B cell (primary cell): Measurements from ENCODE around the gene DZANK1. TPM values are rescaled to one million over a fixed set of nuclear protein-coding genes. Genes with fewer than 3 reads are reported as not detected.

Source experiments
- ATAC-seq: fragments of 200-7000 bp; cut with Tn5 transposase; one replicate; pipeline ENCODE4 v1.10.0; 2021; ENCODE audit warnings: low read depth, mild to moderate bottlenecking, moderate number of reproducible peaks, moderate library complexity
- CTCF ChIA-PET: fragments of 350-600 bp; sonication (Branson Sonifier 250); formaldehyde crosslinking; loops from one replicate; lab custom pipeline; 2021; ENCODE audit warnings: antibody characterized with exemption, inconsistent platforms; lab: Charles Lee
- POLR2A ChIA-PET: fragments of 350-600 bp; sonication (Branson Sonifier 250); formaldehyde crosslinking; loops from one replicate; lab custom pipeline; 2021; ENCODE audit warnings: antibody characterized with exemption; lab: Charles Lee
- DNase-seq: peaks from one replicate; pipeline ENCODE4 v3.0.0; 2013
- H2AFZ ChIP-seq: 2 replicates; pipeline ENCODE4 v1.6.1; 2012; ENCODE audit warnings: mild to moderate bottlenecking, low read depth, low read length; ENCODE audit not compliant: insufficient read depth, poor library complexity, severe bottlenecking
- H3K27ac ChIP-seq, 2 donors: 1 replicate in 1 of 2; 2 replicates in 1 of 2; pipeline ENCODE4 v1.5.1; 2012 to 2013; ENCODE audit warnings: low read length in 2 of 2, mild to moderate bottlenecking in 2 of 2, moderate library complexity in 1 of 2
- H3K27me3 ChIP-seq, 4 experiments: fragments of 200-600 bp in 1 of 4; sonication (generic) in 1 of 4; replicated peaks in 1 of 4; 1 replicate in 2 of 4; 2 replicates in 2 of 4; pipeline versions ENCODE4 v1.6.1 to v1.7.0; 2013 to 2016; ENCODE audit warnings: low read length in 3 of 4, mild to moderate bottlenecking in 2 of 4, mixed read lengths in 1 of 4, moderate library complexity in 1 of 4; ENCODE audit not compliant: insufficient read depth in 4 of 4, control insufficient read depth in 3 of 4; ENCODE audit errors: control extremely low read depth in 1 of 4
- H3K36me3 ChIP-seq, 2 experiments: replicated peaks in 1 of 2; 1 replicate in 1 of 2; 2 replicates in 1 of 2; pipeline versions ENCODE4 v1.6.1 to v1.7.1; 2013; ENCODE audit warnings: low read length in 1 of 2; ENCODE audit not compliant: insufficient read depth in 2 of 2, control insufficient read depth in 1 of 2; ENCODE audit errors: control extremely low read depth in 1 of 2, extremely low read depth in 1 of 2
- H3K4me1 ChIP-seq, 2 donors: fragments of 200-600 bp in 1 of 2; sonication (generic) in 1 of 2; 1 replicate in 1 of 2; 2 replicates in 1 of 2; pipeline versions ENCODE4 v1.5.1 to v1.6.1; 2013 to 2017; ENCODE audit warnings: low read length in 2 of 2; ENCODE audit not compliant: control insufficient read depth in 2 of 2, insufficient read depth in 2 of 2
- H3K4me2 ChIP-seq: replicated peaks from 2 replicates; pipeline ENCODE3; 2012; ENCODE audit warnings: mild to moderate bottlenecking, low read depth, low read length; ENCODE audit not compliant: poor library complexity, severe bottlenecking
- H3K4me3 ChIP-seq, 5 experiments: fragments of 200-600 bp in 1 of 5; sonication (generic) in 1 of 5; 1 replicate in 3 of 5; 2 replicates in 2 of 5; pipeline versions ENCODE4 v1.5.1 to v1.7.0; 2011 to 2016; ENCODE audit warnings: low read length in 4 of 5, mild to moderate bottlenecking in 4 of 5, low read depth in 2 of 5, control low read depth in 1 of 5, moderate library complexity in 1 of 5; ENCODE audit not compliant: insufficient read depth in 1 of 5; ENCODE audit errors: control extremely low read depth in 1 of 5, extremely low read depth in 1 of 5
- H3K79me2 ChIP-seq: fragments of 200-600 bp; sonication (generic); one replicate; pipeline ENCODE4 v1.6.0; 2016; ENCODE audit warnings: low read length; ENCODE audit not compliant: control insufficient read depth, insufficient read depth
- H3K9ac ChIP-seq: fragments of 200-600 bp; sonication (generic); 2 replicates; pipeline ENCODE4 v1.6.1; 2017; ENCODE audit warnings: mild to moderate bottlenecking, low read length, moderate library complexity
- H3K9me3 ChIP-seq, 3 donors: one replicate each; pipeline versions ENCODE4 v1.6.1 to v1.7.1; 2013; ENCODE audit warnings: low read length in 2 of 3; ENCODE audit not compliant: control insufficient read depth in 2 of 3, insufficient read depth in 1 of 3; ENCODE audit errors: control extremely low read depth in 1 of 3
- H4K20me1 ChIP-seq: 2 replicates; pipeline ENCODE4 v1.6.0; 2012; ENCODE audit warnings: mild to moderate bottlenecking, low read length; ENCODE audit not compliant: insufficient read depth, control insufficient read depth, poor library complexity, severe bottlenecking
- H3K27ac Mint-ChIP-seq: one replicate; pipeline ENCODE4 v1.8.0; 2021; ENCODE audit warnings: mixed read lengths
- H3K27me3 Mint-ChIP-seq: one replicate; pipeline ENCODE4 v1.8.0; 2021; ENCODE audit warnings: mixed read lengths
- H3K4me1 Mint-ChIP-seq: one replicate; pipeline ENCODE4 v1.8.0; 2021; ENCODE audit warnings: mixed read lengths
- H3K4me3 Mint-ChIP-seq: one replicate; pipeline ENCODE4 v1.8.0; 2021; ENCODE audit warnings: mixed read lengths
- H3K9me3 Mint-ChIP-seq: one replicate; pipeline ENCODE4 v1.8.0; 2022; ENCODE audit warnings: mixed read lengths; ENCODE audit not compliant: insufficient read depth
- CTCF ChIP-seq: fragments of 200-600 bp; IDR thresholded peaks from one replicate; pipeline ENCODE4 v1.8.0; 2022; ENCODE audit warnings: antibody characterized with exemption, mild to moderate bottlenecking
- EZH2 ChIP-seq: IDR thresholded peaks from 2 replicates; pipeline ENCODE4 v1.6.1; 2012; ENCODE audit warnings: borderline replicate concordance, low read depth, mild to moderate bottlenecking, moderate library complexity, low read length; ENCODE audit not compliant: insufficient read depth, poor library complexity, severe bottlenecking
- WGBS: methylation state at CpG from one replicate; pipeline ENCODE4 v1.1.5; 2013; ENCODE audit warnings: missing lambda C conversion rate; ENCODE audit not compliant: insufficient coverage; 5-methylcytosine and 5-hydroxymethylcytosine counted together
- intact Hi-C: fragments of 100-400 bp; cut with micrococcal nuclease; formaldehyde crosslinking; loops from one replicate; pipeline ENCODE4 v1.10.0; 2022
- polyA plus RNA-seq: library from polyadenylated mRNA; depleted of rRNA; stranded (reverse); fragments of >200 nt; gene quantifications from 2 replicates; pipeline ENCODE4 v1.2.3, GENCODE V29; 2012
- total RNA-seq, 2 donors: library from RNA; stranded (reverse); fragments of 120-200 nt in 1 of 2; gene quantifications; 1 replicate in 1 of 2; 2 replicates in 1 of 2; pipeline versions ENCODE4 v1.2.3 to v1.2.4, GENCODE V29; 2013 to 2022

DZANK1 gene
- total and polyA plus RNA-seq, 2 donors (not counting 1 experiment from before 2014, with no cell fraction given) = 2.8 to 5.6 TPM

GRCh38 chr20:18363708-18364107 is 103.1 kb downstream of the DZANK1 start:
- H3K27ac Mint-ChIP-seq = no peak overlapping the region
- ChIA-PET CTCF (no interaction called here), POLR2A (no interaction called here)
- no CpG with 5 or more reads among the region's 2 CpGs for WGBS
- Histone ChIP-seq H2AFZ (no peak overlapping the region), H3K79me2 (no peaks in the 10 kb centered on the region), H3K27me3 (peaks cover 0 to 4% (median 0%) of the 10 kb centered on the region in 4 experiments), H3K4me3 (no peak overlapping the region), H3K9ac (no peak overlapping the region), H3K9me3 (no peaks in the 10 kb centered on the region), H3K27ac (no peak overlapping the region), H3K4me1 (no peaks in the 10 kb centered on the region), H4K20me1 (no peaks in the 10 kb centered on the region), H3K36me3 (no peaks in the 10 kb centered on the region), H3K4me2 (no peak overlapping the region)
- TF ChIP-seq CTCF (no peak), EZH2 (no peak)
- intact Hi-C loops = no loop called here
- no peaks in the 10 kb centered on the region for H3K27me3 Mint-ChIP-seq
- no peak for DNase-seq
- ATAC-seq = no peak
- H3K4me1 Mint-ChIP-seq = no peaks in the 10 kb centered on the region
- no peak overlapping the region for H3K4me3 Mint-ChIP-seq
- H3K9me3 Mint-ChIP-seq = no peaks in the 10 kb centered on the region

GRCh38 chr20:18362916-18363315 is 103.9 kb downstream of the DZANK1 start:
- no peak overlapping the region for H3K27ac Mint-ChIP-seq

More at GRCh38 chr20:18362916-18363315, 103.9 kb downstream of the DZANK1 start:
- POLR2A ChIA-PET = no interaction called here
- peaks cover 0 to 4% (median 0%) of the 10 kb centered on the region in 4 experiments for H3K27me3 ChIP-seq
- CTCF ChIA-PET = no interaction called here
- no peaks in the 10 kb centered on the region for H3K9me3 ChIP-seq
- Mint-ChIP-seq H3K4me1 (no peaks in the 10 kb centered on the region), H3K4me3 (no peak overlapping the region), H3K27me3 (peaks cover 3% of the 10 kb centered on the region), H3K9me3 (no peaks in the 10 kb centered on the region)
- H2AFZ ChIP-seq = no peak overlapping the region
- H3K36me3 ChIP-seq = no peaks in the 10 kb centered on the region
- no peak overlapping the region for H3K9ac ChIP-seq
- H3K27ac ChIP-seq = no peak overlapping the region
- H3K79me2 ChIP-seq = no peaks in the 10 kb centered on the region
- no peaks in the 10 kb centered on the region for H4K20me1 ChIP-seq
- DNase-seq = no peak
- H3K4me2 ChIP-seq = no peak overlapping the region
- ATAC-seq = no peak
- no peak for TF ChIP-seq CTCF
- TF ChIP-seq EZH2 = no peak
- WGBS = 88% methylated on average over 13 of the region's 13 CpGs
- H3K4me1 ChIP-seq = no peaks in the 10 kb centered on the region
- no peak overlapping the region for H3K4me3 ChIP-seq
- intact Hi-C loops = no loop called here
